Omental fat pad (tissue), 4 donors: ENCODE measurements around the gene ADGRF5. TPM values are rescaled to one million over a fixed set of nuclear protein-coding genes. Genes with fewer than 3 reads are reported as not detected.

ENCODE experiments used
- ATAC-seq: fragments of 150-250 bp; one replicate; pipeline ENCODE4 v1.9.1; 2016; ENCODE audit warnings: mild to moderate bottlenecking, moderate library complexity; ENCODE audit not compliant: low FRiP score
- DNase-seq: peaks from one replicate; pipeline ENCODE4 v3.0.0-alpha.2; 2019; ENCODE audit warnings: low spot score
- total RNA-seq, 4 donors: library from RNA; depleted of rRNA; stranded (reverse); fragments of >200 nt; gene quantifications; one replicate each; pipeline ENCODE4 v1.1.0, GENCODE V29; 2016
- TF ChIP-seq, protein P1 (sequence below), 3 donors: fragments of 450-650 bp; IDR thresholded peaks; one replicate each; pipeline ENCODE4 v1.5.1; 2016 to 2017; ENCODE audit warnings: antibody characterized with exemption in 3 of 3, mild to moderate bottlenecking in 3 of 3, moderate library complexity in 2 of 3

The ADGRF5 gene, protein sequence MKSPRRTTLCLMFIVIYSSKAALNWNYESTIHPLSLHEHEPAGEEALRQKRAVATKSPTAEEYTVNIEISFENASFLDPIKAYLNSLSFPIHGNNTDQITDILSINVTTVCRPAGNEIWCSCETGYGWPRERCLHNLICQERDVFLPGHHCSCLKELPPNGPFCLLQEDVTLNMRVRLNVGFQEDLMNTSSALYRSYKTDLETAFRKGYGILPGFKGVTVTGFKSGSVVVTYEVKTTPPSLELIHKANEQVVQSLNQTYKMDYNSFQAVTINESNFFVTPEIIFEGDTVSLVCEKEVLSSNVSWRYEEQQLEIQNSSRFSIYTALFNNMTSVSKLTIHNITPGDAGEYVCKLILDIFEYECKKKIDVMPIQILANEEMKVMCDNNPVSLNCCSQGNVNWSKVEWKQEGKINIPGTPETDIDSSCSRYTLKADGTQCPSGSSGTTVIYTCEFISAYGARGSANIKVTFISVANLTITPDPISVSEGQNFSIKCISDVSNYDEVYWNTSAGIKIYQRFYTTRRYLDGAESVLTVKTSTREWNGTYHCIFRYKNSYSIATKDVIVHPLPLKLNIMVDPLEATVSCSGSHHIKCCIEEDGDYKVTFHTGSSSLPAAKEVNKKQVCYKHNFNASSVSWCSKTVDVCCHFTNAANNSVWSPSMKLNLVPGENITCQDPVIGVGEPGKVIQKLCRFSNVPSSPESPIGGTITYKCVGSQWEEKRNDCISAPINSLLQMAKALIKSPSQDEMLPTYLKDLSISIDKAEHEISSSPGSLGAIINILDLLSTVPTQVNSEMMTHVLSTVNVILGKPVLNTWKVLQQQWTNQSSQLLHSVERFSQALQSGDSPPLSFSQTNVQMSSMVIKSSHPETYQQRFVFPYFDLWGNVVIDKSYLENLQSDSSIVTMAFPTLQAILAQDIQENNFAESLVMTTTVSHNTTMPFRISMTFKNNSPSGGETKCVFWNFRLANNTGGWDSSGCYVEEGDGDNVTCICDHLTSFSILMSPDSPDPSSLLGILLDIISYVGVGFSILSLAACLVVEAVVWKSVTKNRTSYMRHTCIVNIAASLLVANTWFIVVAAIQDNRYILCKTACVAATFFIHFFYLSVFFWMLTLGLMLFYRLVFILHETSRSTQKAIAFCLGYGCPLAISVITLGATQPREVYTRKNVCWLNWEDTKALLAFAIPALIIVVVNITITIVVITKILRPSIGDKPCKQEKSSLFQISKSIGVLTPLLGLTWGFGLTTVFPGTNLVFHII (N-terminal part only)
- total RNA-seq = 100 to 1,000 TPM in 1 of 4 donors, 10 to 100 TPM in 3; 29.7 to 324 (median 74.1) TPM

GRCh38 chr6:46921731-46922130 is at the start of gene ADGRF5:
ADGRF5 (minus strand) TSS chr6:46921938; CDS start chr6:46906762, 15,176 bp downstream.
- ATAC-seq (no peak), DNase-seq (no peak)
- TF ChIP-seq, protein P1, sequence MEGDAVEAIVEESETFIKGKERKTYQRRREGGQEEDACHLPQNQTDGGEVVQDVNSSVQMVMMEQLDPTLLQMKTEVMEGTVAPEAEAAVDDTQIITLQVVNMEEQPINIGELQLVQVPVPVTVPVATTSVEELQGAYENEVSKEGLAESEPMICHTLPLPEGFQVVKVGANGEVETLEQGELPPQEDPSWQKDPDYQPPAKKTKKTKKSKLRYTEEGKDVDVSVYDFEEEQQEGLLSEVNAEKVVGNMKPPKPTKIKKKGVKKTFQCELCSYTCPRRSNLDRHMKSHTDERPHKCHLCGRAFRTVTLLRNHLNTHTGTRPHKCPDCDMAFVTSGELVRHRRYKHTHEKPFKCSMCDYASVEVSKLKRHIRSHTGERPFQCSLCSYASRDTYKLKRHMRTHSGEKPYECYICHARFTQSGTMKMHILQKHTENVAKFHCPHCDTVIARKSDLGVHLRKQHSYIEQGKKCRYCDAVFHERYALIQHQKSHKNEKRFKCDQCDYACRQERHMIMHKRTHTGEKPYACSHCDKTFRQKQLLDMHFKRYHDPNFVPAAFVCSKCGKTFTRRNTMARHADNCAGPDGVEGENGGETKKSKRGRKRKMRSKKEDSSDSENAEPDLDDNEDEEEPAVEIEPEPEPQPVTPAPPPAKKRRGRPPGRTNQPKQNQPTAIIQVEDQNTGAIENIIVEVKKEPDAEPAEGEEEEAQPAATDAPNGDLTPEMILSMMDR (IDR thresholded peaks at IDR 0.05) = no peak

GRCh38 chr6:46969206-46969605 is 47.5 kb upstream of the ADGRF5 start:
- TF ChIP-seq, protein P1 (IDR thresholded peaks at IDR 0.05) = no peak
- no peak for ATAC-seq
- no peak for DNase-seq

DNA sequence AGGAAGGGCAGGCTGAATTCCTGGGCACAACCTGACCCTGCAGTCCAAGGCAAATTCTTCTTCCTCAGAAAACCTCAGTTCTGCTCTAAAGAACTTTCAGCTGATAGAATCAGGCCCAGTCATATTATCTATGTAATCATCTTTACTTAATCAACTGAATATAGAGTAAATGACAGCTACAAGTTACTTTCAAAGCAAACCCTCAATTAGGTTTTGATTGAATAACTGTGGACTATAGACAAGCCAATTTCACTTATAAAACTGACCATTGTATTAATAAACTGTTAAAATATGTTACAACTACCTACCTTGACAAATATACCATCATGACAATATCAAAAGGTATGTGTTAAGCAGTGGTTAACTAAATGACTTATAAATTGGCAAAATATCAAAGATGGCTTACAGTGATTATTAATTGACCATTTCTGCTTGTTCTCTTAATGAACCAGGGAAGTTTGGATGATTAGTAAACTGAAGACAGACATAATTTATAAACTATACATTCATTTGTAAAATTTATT is 46.1 kb upstream of the ADGRF5 start:
- ATAC-seq = no peak
- TF ChIP-seq, protein P1 (IDR thresholded peaks at IDR 0.05) = no peak

DNA sequence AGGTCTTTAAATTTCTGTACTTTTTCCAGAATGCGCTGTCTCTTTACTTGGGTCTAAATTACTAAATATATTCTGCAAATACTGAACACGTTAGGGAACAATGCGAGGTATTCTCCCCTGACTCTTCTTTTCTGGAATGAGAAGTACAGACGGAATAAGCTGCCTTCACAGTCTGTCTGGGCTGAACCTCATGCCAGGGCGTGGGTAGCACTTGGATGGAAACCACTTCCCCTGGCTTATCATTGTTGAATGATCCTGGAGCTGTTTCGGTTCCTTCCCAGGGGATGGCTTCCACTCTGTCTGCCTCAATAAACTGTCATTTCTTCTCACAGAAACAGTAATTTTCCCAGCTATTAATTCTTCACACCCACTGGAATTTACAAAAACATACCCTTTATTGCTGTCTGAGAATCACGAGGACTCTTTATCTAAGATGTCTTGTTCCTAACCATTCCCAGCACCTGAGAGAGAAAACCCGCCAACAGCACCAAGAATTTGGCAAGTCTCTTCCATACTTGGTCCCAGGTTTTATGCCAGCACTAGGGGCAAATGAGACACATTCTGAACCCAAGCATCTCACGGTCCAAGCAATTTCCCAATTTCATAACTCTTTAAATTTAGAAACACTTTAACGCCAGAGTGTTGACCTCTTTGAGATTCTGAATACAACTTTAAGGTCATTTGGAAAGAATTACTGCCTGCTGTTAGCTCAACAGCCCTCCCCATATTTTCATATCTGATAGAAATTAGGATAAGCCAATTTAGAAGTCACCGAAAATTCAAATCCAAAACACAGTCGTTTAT is 43.2 kb upstream of the ADGRF5 start:
- TF ChIP-seq, protein P1 (IDR thresholded peaks at IDR 0.05) = no peak
- ATAC-seq (peak; percentile 63), DNase-seq (no peak)

More for the DNA sequence above, 46.1 kb upstream of the ADGRF5 start:
- no peak for DNase-seq

- no peak for DNase-seq
- ATAC-seq = peak; percentile 71
- TF ChIP-seq, protein P1 (IDR thresholded peaks at IDR 0.05) = no peak
Observed at GRCh38 chr6:46963626-46964025, 41.9 kb upstream of the ADGRF5 start.

- ATAC-seq = no peak
- no peak for DNase-seq
- TF ChIP-seq, protein P1 (IDR thresholded peaks at IDR 0.05) = no peak
Observed at GRCh38 chr6:46963039-46963438, 41.3 kb upstream of the ADGRF5 start.
